Measurements from ENCODE around the gene PRRT1. TPM values are rescaled to one million over a fixed set of nuclear protein-coding genes. Genes with fewer than 3 reads are reported as not detected.
A peak's percentile ranks its signal among the peaks of the same experiment; 100 is the strongest.

PRRT1 gene
- total and polyA plus RNA-seq, 2 of the 4 experiments (the other 2 are of a cell fraction) = 0.99 TPM; not detected in 1

DNA sequence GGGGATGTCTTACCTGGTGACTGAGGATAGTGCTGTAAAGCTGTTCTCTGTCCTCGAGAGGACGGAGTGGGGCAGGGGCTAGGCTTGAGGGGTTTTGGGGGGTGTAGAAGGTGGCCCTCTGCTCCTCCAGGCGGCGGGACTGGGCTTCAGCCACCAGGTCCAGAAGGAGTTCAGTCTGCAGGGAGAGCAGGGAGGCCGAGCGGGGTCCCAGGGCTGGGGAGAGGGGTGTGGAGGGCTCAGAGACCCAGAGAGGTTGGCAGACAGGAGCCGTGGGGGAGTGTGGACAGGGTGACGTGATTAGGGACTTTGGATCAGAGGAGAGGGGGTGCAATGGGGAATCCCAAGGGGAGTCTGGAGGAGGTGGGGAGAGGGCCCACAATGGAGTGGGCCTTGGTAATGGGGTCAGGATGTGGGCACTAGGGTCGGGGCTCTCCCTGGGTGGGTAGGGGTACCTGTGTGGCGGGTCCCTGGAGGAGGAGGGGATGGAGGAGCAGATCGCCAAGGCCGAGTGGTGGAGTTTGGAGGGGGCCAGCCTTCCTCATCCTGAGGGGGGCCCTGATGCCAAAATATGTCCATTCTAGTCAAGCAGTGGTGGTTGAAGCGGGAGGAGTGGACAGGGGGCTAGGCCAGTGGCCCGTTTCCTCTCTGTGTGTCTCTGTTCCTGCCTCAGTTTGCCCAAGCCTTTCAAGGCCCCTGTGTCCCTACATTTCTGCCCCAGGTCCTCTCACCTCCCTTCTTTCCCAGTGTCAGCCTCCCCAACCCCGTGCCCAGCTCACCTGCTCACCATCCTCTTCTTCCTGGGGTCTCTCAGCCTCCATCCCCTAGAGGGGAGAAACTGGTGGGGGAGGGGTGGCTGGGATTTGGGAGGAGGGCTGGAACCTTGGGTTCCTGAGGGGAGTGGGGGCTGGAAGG, 40.2 kb upstream of the PRRT1 start:
- in situ Hi-C loops (cut with MboI; ENCODE audit: low sequenced_read_pairs) = loop anchor here (5.0 to 25.0 kb wide), 2 partner anchors 75 to 770 kb away; partner anchors contain the start of genes BRD2 and HLA-DMA
- peak overlapping the region; percentile 77 for H3K27ac ChIP-seq (ENCODE audit: insufficient read depth, low read length)
- no peak overlapping the region for H3K4me3 ChIP-seq (ENCODE audit: insufficient read depth, low read depth, low read length)
- TF ChIP-seq RAD21 (IDR thresholded peaks at IDR 0.05; ENCODE audit: low read length) (no peak), BHLHE40 (IDR thresholded peaks at IDR 0.05; ENCODE audit: low read depth, low read length) (no peak), MXI1 (IDR thresholded peaks at IDR 0.05; ENCODE audit: borderline replicate concordance, low read depth, low read length) (no peak), RCOR1 (IDR thresholded peaks at IDR 0.05; ENCODE audit: insufficient replicate concordance, low read length) (no peak), POLR2A (IDR thresholded peaks at IDR 0.05; ENCODE audit: low read depth, low read length) (no peak), SMC3 (IDR thresholded peaks at IDR 0.05; ENCODE audit: low read depth, low read length) (no peak), FOS (IDR thresholded peaks at IDR 0.05; ENCODE audit: low read depth, low read length) (no peak), NFE2L2 (IDR thresholded peaks at IDR 0.05; ENCODE audit: low read depth, low read length) (no peak), MAFK (IDR thresholded peaks at IDR 0.05; ENCODE audit: low read depth, low read length) (no peak), RFX5 (IDR thresholded peaks at IDR 0.05; ENCODE audit: low read depth, low read length) (no peak), CEBPB (IDR thresholded peaks at IDR 0.05; ENCODE audit: low read depth, low read length) (no peak), MAZ (IDR thresholded peaks at IDR 0.05; ENCODE audit: borderline replicate concordance, low read depth, low read length) (no peak), CHD1 (IDR thresholded peaks at IDR 0.05; ENCODE audit: low read depth, low read length) (no peak)
- TF ChIP-seq, protein P1, sequence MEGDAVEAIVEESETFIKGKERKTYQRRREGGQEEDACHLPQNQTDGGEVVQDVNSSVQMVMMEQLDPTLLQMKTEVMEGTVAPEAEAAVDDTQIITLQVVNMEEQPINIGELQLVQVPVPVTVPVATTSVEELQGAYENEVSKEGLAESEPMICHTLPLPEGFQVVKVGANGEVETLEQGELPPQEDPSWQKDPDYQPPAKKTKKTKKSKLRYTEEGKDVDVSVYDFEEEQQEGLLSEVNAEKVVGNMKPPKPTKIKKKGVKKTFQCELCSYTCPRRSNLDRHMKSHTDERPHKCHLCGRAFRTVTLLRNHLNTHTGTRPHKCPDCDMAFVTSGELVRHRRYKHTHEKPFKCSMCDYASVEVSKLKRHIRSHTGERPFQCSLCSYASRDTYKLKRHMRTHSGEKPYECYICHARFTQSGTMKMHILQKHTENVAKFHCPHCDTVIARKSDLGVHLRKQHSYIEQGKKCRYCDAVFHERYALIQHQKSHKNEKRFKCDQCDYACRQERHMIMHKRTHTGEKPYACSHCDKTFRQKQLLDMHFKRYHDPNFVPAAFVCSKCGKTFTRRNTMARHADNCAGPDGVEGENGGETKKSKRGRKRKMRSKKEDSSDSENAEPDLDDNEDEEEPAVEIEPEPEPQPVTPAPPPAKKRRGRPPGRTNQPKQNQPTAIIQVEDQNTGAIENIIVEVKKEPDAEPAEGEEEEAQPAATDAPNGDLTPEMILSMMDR (conservative IDR thresholded peaks at IDR 0.05; ENCODE audit: low read depth, low read length) = no peak
- TF ChIP-seq, protein P2, sequence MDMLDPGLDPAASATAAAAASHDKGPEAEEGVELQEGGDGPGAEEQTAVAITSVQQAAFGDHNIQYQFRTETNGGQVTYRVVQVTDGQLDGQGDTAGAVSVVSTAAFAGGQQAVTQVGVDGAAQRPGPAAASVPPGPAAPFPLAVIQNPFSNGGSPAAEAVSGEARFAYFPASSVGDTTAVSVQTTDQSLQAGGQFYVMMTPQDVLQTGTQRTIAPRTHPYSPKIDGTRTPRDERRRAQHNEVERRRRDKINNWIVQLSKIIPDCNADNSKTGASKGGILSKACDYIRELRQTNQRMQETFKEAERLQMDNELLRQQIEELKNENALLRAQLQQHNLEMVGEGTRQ (IDR thresholded peaks at IDR 0.05; ENCODE audit: low read depth, low read length) = no peak

More for the DNA sequence above, 40.2 kb upstream of the PRRT1 start:
- Histone ChIP-seq H3K18ac (ENCODE audit: low read depth, low read length) (peak overlapping the region; percentile 72), H2BK20ac (ENCODE audit: low read depth, low read length) (peak overlapping the region; percentile 75), H3K4me2 (ENCODE audit: low read depth, low read length) (peak overlapping the region; percentile 67), H4K20me1 (ENCODE audit: insufficient read depth, low read length) (no peaks in the 10 kb centered on the region), H2AK5ac (ENCODE audit: low read depth, low read length) (peak overlapping the region; percentile 100), H3K9me3 (ENCODE audit: control insufficient read depth, insufficient read depth, low read length) (no peaks in the 10 kb centered on the region), H3K36me3 (ENCODE audit: control insufficient read depth, insufficient read depth, low read length) (peaks cover 11% of the 10 kb centered on the region), H3K27me3 (ENCODE audit: control insufficient read depth, insufficient read depth, low read length) (no peaks in the 10 kb centered on the region), H2AK9ac (replicated peaks; ENCODE audit: low read depth, low read length, poor library complexity) (peak overlapping the region; percentile 98), H3K9ac (ENCODE audit: low read depth, low read length) (no peak overlapping the region), H3K14ac (replicated peaks; ENCODE audit: low read depth, low read length) (peak overlapping the region; percentile 41; the same call in 1 of the 2 replicates), H2AFZ (replicated peaks; ENCODE audit: low read length, poor library complexity) (peak overlapping the region; percentile 9), H3K4me1 (ENCODE audit: control insufficient read depth, insufficient read depth, low read length) (peaks cover 15% of the 10 kb centered on the region), H2BK15ac (ENCODE audit: low read depth, low read length) (peak overlapping the region; percentile 70), H2BK120ac (ENCODE audit: low read depth, low read length) (peak overlapping the region; percentile 85), H4K8ac (ENCODE audit: low read depth in 2 of 2, low read length in 2 of 2) (peak overlapping the region; percentile 77 to 97), H2BK5ac (ENCODE audit: low read depth, low read length, poor library complexity, severe bottlenecking) (peak overlapping the region; percentile 95), H3K56ac (ENCODE audit: extremely low read depth, insufficient read depth, low read length) (no peak overlapping the region), H3K4ac (ENCODE audit: low read depth, low read length) (peak overlapping the region; percentile 98), H3K9me1 (ENCODE audit: insufficient read depth, low read length) (peaks cover 23% of the 10 kb centered on the region), H3K23ac (ENCODE audit: low read depth, low read length) (no peak overlapping the region), H4K91ac (ENCODE audit: insufficient read depth, low read depth, low read length) (peak overlapping the region; percentile 97), H3K79me1 (ENCODE audit: low read depth in 1 of 2, low read length in 2 of 2) (peaks cover 24 to 65% of the 10 kb centered on the region in 2 experiments), H4K5ac (ENCODE audit: low read depth, low read length) (peak overlapping the region; percentile 95)
- CTCF ChIA-PET = no interaction called here
- POLR2A ChIA-PET (ENCODE audit: unreplicated experiment) = no interaction called here
- intact Hi-C loops (cut with micrococcal nuclease) (no loop called here), dilution Hi-C loops (cut with HindIII; ENCODE audit: low sequenced_read_pairs, unreplicated experiment) (no loop called here)
- no peak for ATAC-seq (ENCODE audit: low read depth)
- no peak for DNase-seq
- no TSS peak for BruUV-seq (replicated peaks)
- WGBS, 2 experiments (ENCODE audit: extremely low coverage in 2 of 2, insufficient read length in 1 of 2) = 70% methylated on average over 3 of the region's 15 CpGs; no CpG with 5 or more reads in 1 of the 2 experiments

Measured in IMR-90 (cell line).